GM12878 (cell line): Measurements from ENCODE around the gene EPB41L4B. TPM values are rescaled to one million over a fixed set of nuclear protein-coding genes. Genes with fewer than 3 reads are reported as not detected.

Experiments
- ATAC-seq: fragments of 200-7000 bp; cut with Tn5 transposase; 3 replicates; pipeline ENCODE4 v1.9.1; 2020; ENCODE audit warnings: mild to moderate bottlenecking, moderate library complexity
- BruUV-seq: library from RNA; stranded (reverse); fragments of 400-500 nt; replicated peaks from 2 replicates; lab custom pipeline; 2021; lab: Mats Ljungman, UMichigan
- CTCF ChIA-PET: fragments of 300-600 bp; sonication (Branson Sonifier 250); formaldehyde crosslinking; extraction: SDS; loops from one replicate; lab custom pipeline; 2021; ENCODE audit warnings: inconsistent platforms; lab: Yijun Ruan, JAX
- POLR2A ChIA-PET: fragments of 350-600 bp; formaldehyde crosslinking; extraction: SDS; loops from one replicate; lab custom pipeline; 2021; ENCODE audit warnings: inconsistent platforms; lab: Charles Lee
- RAD21 ChIA-PET: fragments of 300-600 bp; sonication (Branson Sonifier 250); formaldehyde crosslinking; loops from one replicate; lab custom pipeline; 2023; ENCODE audit warnings: antibody characterized with exemption; ENCODE audit not compliant: unreplicated experiment; lab: Charles Lee
- SMC1A ChIA-PET: fragments of 300-600 bp; sonication (Branson Sonifier 250); formaldehyde crosslinking; loops from one replicate; lab custom pipeline; 2023; ENCODE audit not compliant: unreplicated experiment, uncharacterized antibody; lab: Charles Lee
- DNase-seq: peaks from one replicate; pipeline ENCODE4 v3.0.0-alpha.2; 2011; ENCODE audit warnings: low read depth, low spot score
- FAIRE-seq: peaks from 3 replicates; lab custom pipeline; 2011; peaks lifted over from hg19 to GRCh38; lab: Jason Lieb, UNC
- H2AFZ ChIP-seq: 2 replicates; pipeline ENCODE4 v1.6.0; 2011; ENCODE audit warnings: low read depth, low read length, control low read depth; ENCODE audit not compliant: control insufficient read depth
- H3K27ac ChIP-seq: 2 replicates; pipeline ENCODE4 v1.5.1; 2011; ENCODE audit warnings: control low read depth; ENCODE audit not compliant: control insufficient read depth, insufficient read depth
- H3K27me3 ChIP-seq, 2 experiments: replicated peaks in 1 of 2; 2 replicates each; pipeline versions ENCODE4 v1.6.0 to v1.6.1; 2011; ENCODE audit warnings: low read length in 1 of 2; ENCODE audit not compliant: control insufficient read depth in 2 of 2, insufficient read depth in 2 of 2
- H3K36me3 ChIP-seq, 2 experiments: 2 replicates each; pipeline ENCODE4 v1.5.1; 2011; ENCODE audit warnings: low read length in 1 of 2; ENCODE audit not compliant: control insufficient read depth in 2 of 2, insufficient read depth in 2 of 2
- H3K4me1 ChIP-seq: 2 replicates; pipeline ENCODE4 v1.6.1; 2011; ENCODE audit warnings: mild to moderate bottlenecking, low read length, moderate library complexity, mixed read lengths; ENCODE audit not compliant: control insufficient read depth, insufficient read depth
- H3K4me2 ChIP-seq: 2 replicates; pipeline ENCODE4 v1.6.0; 2011; ENCODE audit warnings: control low read depth; ENCODE audit not compliant: control insufficient read depth, insufficient read depth
- H3K4me3 ChIP-seq: fragments of 200-600 bp; sonication (generic); 2 replicates; pipeline ENCODE4 v1.5.1; 2016
- H3K79me2 ChIP-seq: 2 replicates; pipeline ENCODE4 v1.6.0; 2011; ENCODE audit warnings: low read length; ENCODE audit not compliant: control insufficient read depth, insufficient read depth
- H3K9ac ChIP-seq: 2 replicates; pipeline ENCODE4 v1.8.0; 2011; ENCODE audit warnings: low read length, control low read depth, mixed read lengths; ENCODE audit not compliant: control insufficient read depth, insufficient read depth
- H3K9me3 ChIP-seq: replicated peaks from 3 replicates; pipeline ENCODE4 v1.5.1; 2011; ENCODE audit warnings: mild to moderate bottlenecking, low read length; ENCODE audit not compliant: control insufficient read depth, insufficient read depth
- H4K20me1 ChIP-seq: 2 replicates; pipeline ENCODE4 v1.6.0; 2011; ENCODE audit not compliant: control insufficient read depth, insufficient read depth
- ATF2 ChIP-seq: IDR thresholded peaks from 2 replicates; pipeline ENCODE4 v1.6.1; 2012; ENCODE audit warnings: low read length, inconsistent platforms
- MYC ChIP-seq: IDR thresholded peaks from 2 replicates; pipeline ENCODE4 v1.6.1; 2011; ENCODE audit warnings: mild to moderate bottlenecking, low read length, moderate library complexity, inconsistent platforms; ENCODE audit not compliant: insufficient read depth, insufficient replicate concordance, insufficient read length, severe bottlenecking
- NFYA ChIP-seq: IDR thresholded peaks from 2 replicates; pipeline ENCODE4 v1.6.1; 2011; ENCODE audit warnings: low read depth, mild to moderate bottlenecking, low read length, improper control_type of control experiment, borderline replicate concordance
- PAX5 ChIP-seq: IDR thresholded peaks from 2 replicates; pipeline ENCODE4 v1.6.1; 2011; ENCODE audit warnings: low read depth, low read length, borderline replicate concordance
- PBX3 ChIP-seq: IDR thresholded peaks from 2 replicates; pipeline ENCODE4 v1.6.1; 2011; ENCODE audit warnings: mild to moderate bottlenecking, low read depth, low read length, moderate library complexity; ENCODE audit not compliant: insufficient replicate concordance
- SP1 ChIP-seq: IDR thresholded peaks from one replicate; pipeline ENCODE4 v1.6.1; 2011; ENCODE audit warnings: low read depth, low read length
- STAT3 ChIP-seq: IDR thresholded peaks from 2 replicates; pipeline ENCODE4 v1.6.1; 2011; ENCODE audit warnings: low read depth, low read length, improper control_type of control experiment
- SUZ12 ChIP-seq: fragments of 200-600 bp; sonication (generic); IDR thresholded peaks from one replicate; pipeline ENCODE4 v1.6.1; 2018; ENCODE audit warnings: antibody characterized with exemption, mild to moderate bottlenecking; ENCODE audit not compliant: unreplicated experiment
- USF1 ChIP-seq: IDR thresholded peaks from 2 replicates; pipeline ENCODE4 v1.6.1; 2011; ENCODE audit warnings: borderline replicate concordance, low read depth, mild to moderate bottlenecking, moderate library complexity, mixed read lengths, low read length; ENCODE audit not compliant: insufficient read depth; ENCODE audit errors: extremely low read length
- ZBTB33 ChIP-seq: fragments of 450-650 bp; IDR thresholded peaks from 2 replicates; pipeline ENCODE4 v1.6.1; 2017; ENCODE audit warnings: mild to moderate bottlenecking
- ZNF592 ChIP-seq: fragments of 450-650 bp; IDR thresholded peaks from 2 replicates; pipeline ENCODE4 v1.6.1; 2017; ENCODE audit warnings: mild to moderate bottlenecking, moderate library complexity
- WGBS: methylation state at CpG from one replicate; pipeline ENCODE4 v1.1.6; 2016; ENCODE audit warnings: low lambda C conversion rate; ENCODE audit not compliant: insufficient replicate concordance, insufficient coverage; ENCODE audit errors: missing lambda C conversion rate; 5-methylcytosine and 5-hydroxymethylcytosine counted together
- in situ Hi-C: fragments of 300-500 bp; cut with MboI; formaldehyde crosslinking; loops from 9 replicates; pipeline ENCODE4 v1.14.3; 2018; ENCODE audit warnings: mixed read lengths
- intact Hi-C: fragments of 100-400 bp; cut with micrococcal nuclease; formaldehyde crosslinking; loops from one replicate; pipeline ENCODE4 v1.14.2; 2022; ENCODE audit not compliant: unreplicated experiment
- polyA plus RNA-seq, 11 experiments: library from polyadenylated mRNA; depleted of rRNA in 4 of 11; unstranded in 6 of 11; stranded (reverse) in 5 of 11; fragments of >200 nt; fragmentation: Nextera tagmentation in 4 of 11; fragmentation: Illumina TruSeq in 1 of 11; extraction: Ambion mirVana in 4 of 11; extraction: Trizol in 1 of 11; gene quantifications; 1 replicate in 1 of 11; 2 replicates in 10 of 11; pipeline versions ENCODE4 v1.2.1 to v1.2.3, GENCODE V29; 2011 to 2016; ENCODE audit warnings: inconsistent platforms in 2 of 11, missing spikeins in 2 of 11, low read depth in 1 of 11
- total RNA-seq, 4 experiments: library from RNA; depleted of rRNA in 3 of 4; stranded (reverse); fragments of >200 nt in 3 of 4; fragmentation: Illumina TruSeq in 1 of 4; extraction: Trizol in 1 of 4; gene quantifications; 2 replicates each; pipeline versions ENCODE4 v1.2.1 to v1.2.3, GENCODE V29; 2013 to 2021

Gene EPB41L4B
- total and polyA plus RNA-seq, 10 of the 15 experiments (the other 5 are each of a cell fraction or from before 2014, with no cell fraction given) = 0.04 to 0.75 (median 0.13) TPM; not detected in 1

GRCh38 chr9:109228093-109228642 is 92.7 kb downstream of the EPB41L4B start (continued):
- no peak for TF ChIP-seq ATF2
- no peak for TF ChIP-seq ZBTB33

- Histone ChIP-seq H3K4me1 (no peaks in the 10 kb centered on the region), H4K20me1 (no peaks in the 10 kb centered on the region), H3K79me2 (no peaks in the 10 kb centered on the region), H3K4me2 (no peak overlapping the region), H2AFZ (no peak overlapping the region), H3K9ac (no peak overlapping the region), H3K4me3 (no peak overlapping the region), H3K27me3 (peaks cover 0 to 3% of the 10 kb centered on the region in 2 experiments; a peak in 2 of 4 replicates), H3K9me3 (no peaks in the 10 kb centered on the region), H3K36me3 (no peaks in the 10 kb centered on the region), H3K27ac (no peak overlapping the region)
- 0% methylated on average over 2 of the region's 2 CpGs for WGBS
- no TSS peak for BruUV-seq
- SMC1A ChIA-PET = no interaction called here
- DNase-seq (no peak), FAIRE-seq (no peak), ATAC-seq (no peak)
- RAD21 ChIA-PET = no interaction called here
- POLR2A ChIA-PET = no interaction called here
- in situ Hi-C loops (no loop called here), intact Hi-C loops (no loop called here)
- no peak for TF ChIP-seq STAT3
- TF ChIP-seq PBX3 = no peak
- TF ChIP-seq USF1 = no peak
- TF ChIP-seq PAX5 = no peak
- TF ChIP-seq NFYA = no peak
- no peak for TF ChIP-seq ZNF592
- no peak for TF ChIP-seq SP1
- no peak for TF ChIP-seq SUZ12
- TF ChIP-seq MYC = no peak
- CTCF ChIA-PET = interaction anchor here (0.9 kb wide), 1 partner anchor 47 kb away, joined by 3 read pairs; no protein-coding TSS in a partner anchor
These were observed 95.2 kb downstream of the EPB41L4B start for GRCh38 chr9:109225629-109226028.
